SK-N-SH (cell line): ENCODE data around the gene KAT5. TPM values are rescaled to one million over a fixed set of nuclear protein-coding genes. Genes with fewer than 3 reads are reported as not detected.
"Not testable (repeated sequence)": the region's sequence is repeated elsewhere in the genome, so short reads cannot be mapped to it uniquely, and the experiment has no call there.

Source experiments
- CTCF ChIA-PET: fragments of 300-600, 350-600 bp; formaldehyde crosslinking; extraction: SDS; loops from one replicate; lab custom pipeline; 2021; lab: Yijun Ruan, JAX
- POLR2A ChIA-PET: fragments of 350-600 bp; sonication (Branson Sonifier 250); formaldehyde crosslinking; extraction: SDS; loops from one replicate; lab custom pipeline; 2020; ENCODE audit warnings: antibody characterized with exemption, inconsistent platforms; lab: Yijun Ruan, JAX
- DNase-seq: peaks from one replicate; pipeline ENCODE4 v3.0.0; 2012
- H2AFZ ChIP-seq: fragments of 200-600 bp; sonication (generic); 2 replicates; pipeline ENCODE4 v1.8.1; 2016; ENCODE audit warnings: antibody characterized with exemption, mild to moderate bottlenecking, low read depth
- H3F3A ChIP-seq: fragments of 200-600 bp; sonication (generic); replicated peaks from 2 replicates; pipeline ENCODE3; 2016; ENCODE audit warnings: antibody characterized with exemption, mild to moderate bottlenecking; ENCODE audit not compliant: insufficient read depth
- H3K27ac ChIP-seq, 2 experiments: fragments of 200-500 bp in 1 of 2; fragments of 200-600 bp in 1 of 2; sonication (Bioruptor generic) in 1 of 2; sonication (generic), shearing (Covaris generic) in 1 of 2; 2 replicates each; pipeline versions ENCODE4 v1.5.1 to v1.6.1; 2014 to 2016; ENCODE audit warnings: low read depth in 2 of 2, inconsistent platforms in 1 of 2, low read length in 1 of 2, mild to moderate bottlenecking in 1 of 2, mixed read lengths in 1 of 2
- H3K27me3 ChIP-seq: fragments of 200-600 bp; sonication (generic), shearing (Covaris generic); 2 replicates; pipeline ENCODE4 v1.6.1; 2016; ENCODE audit warnings: mixed run types; ENCODE audit not compliant: insufficient read depth
- H3K36me3 ChIP-seq, 2 experiments: fragments of 200-500 bp in 1 of 2; fragments of 200-600 bp in 1 of 2; sonication (Bioruptor generic) in 1 of 2; sonication (generic) in 1 of 2; replicated peaks in 1 of 2; 2 replicates each; pipeline versions ENCODE3 to v1.5.1; 2014 to 2016; ENCODE audit warnings: low read length in 1 of 2, mild to moderate bottlenecking in 1 of 2; ENCODE audit not compliant: insufficient read depth in 2 of 2, control insufficient read depth in 1 of 2
- H3K4me1 ChIP-seq, 2 experiments: fragments of 200-500 bp in 1 of 2; fragments of 200-600 bp in 1 of 2; sonication (Bioruptor generic) in 1 of 2; sonication (generic), shearing (Covaris generic) in 1 of 2; 2 replicates each; pipeline versions ENCODE4 v1.5.1 to v1.6.1; 2014 to 2016; ENCODE audit warnings: low read depth in 1 of 2, low read length in 1 of 2, mixed run types in 1 of 2; ENCODE audit not compliant: insufficient read depth in 2 of 2, control insufficient read depth in 1 of 2
- H3K4me2 ChIP-seq: fragments of 200-600 bp; sonication (generic), shearing (Covaris generic); 2 replicates; pipeline ENCODE4 v1.6.1; 2017; ENCODE audit warnings: mixed run types
- H3K4me3 ChIP-seq, 2 experiments: fragments of 200-500 bp in 1 of 2; fragments of 200-600 bp in 1 of 2; sonication (Bioruptor generic) in 1 of 2; sonication (generic), shearing (Covaris generic) in 1 of 2; 2 replicates each; pipeline versions ENCODE4 v1.5.1 to v1.8.1; 2014 to 2016; ENCODE audit warnings: low read depth in 2 of 2, inconsistent platforms in 1 of 2, low read length in 1 of 2, mild to moderate bottlenecking in 1 of 2, mixed read lengths in 1 of 2, moderate library complexity in 1 of 2
- H3K79me2 ChIP-seq: fragments of 200-600 bp; sonication (generic); 2 replicates; pipeline ENCODE4 v1.8.1; 2017; ENCODE audit warnings: mild to moderate bottlenecking; ENCODE audit not compliant: insufficient read depth
- H3K9ac ChIP-seq: fragments of 200-600 bp; sonication (generic); 2 replicates; pipeline ENCODE4 v1.6.1; 2017; ENCODE audit warnings: mixed run types
- H3K9me2 ChIP-seq: fragments of 200-600 bp; sonication (generic); 2 replicates; pipeline ENCODE4 v1.6.1; 2017; ENCODE audit warnings: mixed run types
- H3K9me3 ChIP-seq: fragments of 200-600 bp; sonication (generic); 2 replicates; pipeline ENCODE4 v1.6.1; 2017; ENCODE audit warnings: mixed run types, mild to moderate bottlenecking, moderate library complexity
- H4K20me1 ChIP-seq: fragments of 200-600 bp; sonication (generic); 2 replicates; pipeline ENCODE4 v1.6.1; 2017; ENCODE audit warnings: mild to moderate bottlenecking, mixed run types; ENCODE audit not compliant: insufficient read depth
- CHD2 ChIP-seq: fragments of 150-350 bp; IDR thresholded peaks from 2 replicates; pipeline ENCODE4 v1.6.1; 2018; ENCODE audit warnings: low read length; ENCODE audit not compliant: partially characterized antibody
- ELF1 ChIP-seq: IDR thresholded peaks from 2 replicates; pipeline ENCODE4 v1.4.0; 2012
- EZH2phosphoT487 ChIP-seq: fragments of 200-600 bp; sonication (generic); IDR thresholded peaks from 2 replicates; pipeline ENCODE4 v1.6.1; 2017; ENCODE audit warnings: low read depth, mixed run types, mild to moderate bottlenecking, antibody characterized with exemption, moderate library complexity, borderline replicate concordance
- FOSL2 ChIP-seq: IDR thresholded peaks from 2 replicates; pipeline ENCODE4 v1.4.0; 2012; ENCODE audit warnings: low read depth, mild to moderate bottlenecking, moderate library complexity, borderline replicate concordance
- FOXJ3 ChIP-seq: sonication (generic); formaldehyde crosslinking; IDR thresholded peaks from 2 replicates; pipeline ENCODE4 v1.5.1; 2020; ENCODE audit warnings: mild to moderate bottlenecking, missing genetic modification reagents
- FOXM1 ChIP-seq: IDR thresholded peaks from 2 replicates; pipeline ENCODE4 v1.4.0; 2012; ENCODE audit warnings: low read depth, mild to moderate bottlenecking
- GABPA ChIP-seq: IDR thresholded peaks from 2 replicates; pipeline ENCODE4 v1.4.0; 2012; ENCODE audit warnings: low read depth, mild to moderate bottlenecking
- GATA2 ChIP-seq: sonication (generic); formaldehyde crosslinking; IDR thresholded peaks from 2 replicates; pipeline ENCODE4 v1.5.0; 2020; ENCODE audit warnings: mild to moderate bottlenecking, missing genetic modification reagents
- MEF2A ChIP-seq: IDR thresholded peaks from 2 replicates; pipeline ENCODE4 v1.4.0; 2012; ENCODE audit warnings: low read depth, borderline replicate concordance
- MXI1 ChIP-seq: IDR thresholded peaks from 2 replicates; pipeline ENCODE4 v1.6.1; 2012; ENCODE audit warnings: mild to moderate bottlenecking, low read depth, low read length, improper control_type of control experiment
- POLR2AphosphoS5 ChIP-seq: IDR thresholded peaks from 2 replicates; pipeline ENCODE4 v1.6.1; 2012; ENCODE audit warnings: low read depth, low read length
- RCOR1 ChIP-seq: fragments of 150-350 bp; IDR thresholded peaks from 2 replicates; pipeline ENCODE4 v1.6.1; 2017; ENCODE audit warnings: antibody characterized with exemption, low read length
- RFX5 ChIP-seq: IDR thresholded peaks from 2 replicates; pipeline ENCODE4 v1.6.1; 2012; ENCODE audit warnings: mild to moderate bottlenecking, improper control_type of control experiment, low read length
- SMC3 ChIP-seq: IDR thresholded peaks from 2 replicates; pipeline ENCODE4 v1.6.1; 2012; ENCODE audit warnings: low read depth, low read length, improper control_type of control experiment
- WGBS: methylation state at CpG from one replicate; pipeline ENCODE4 v1.1.6; 2017; ENCODE audit warnings: low lambda C conversion rate; 5-methylcytosine and 5-hydroxymethylcytosine counted together
- polyA plus RNA-seq, 3 experiments: library from polyadenylated mRNA; depleted of rRNA; stranded (reverse); fragments of >200 nt; gene quantifications; 2 replicates each; pipeline ENCODE4 v1.2.3, GENCODE V29; 2012
- TF ChIP-seq, protein P1 (sequence below): IDR thresholded peaks from 2 replicates; pipeline ENCODE4 v1.4.0; 2012; ENCODE audit warnings: low read depth
- TF ChIP-seq, protein P2 (sequence below): fragments of 150-350 bp; IDR thresholded peaks from 2 replicates; pipeline ENCODE4 v1.6.1; 2016; ENCODE audit warnings: mild to moderate bottlenecking, low read depth, low read length
- TF ChIP-seq, protein P3 (sequence below): IDR thresholded peaks from 2 replicates; pipeline ENCODE4 v1.4.0; 2012; ENCODE audit warnings: low read depth, borderline replicate concordance
- TF ChIP-seq, protein P4 (sequence below): IDR thresholded peaks from 2 replicates; pipeline ENCODE4 v1.6.1; 2012; ENCODE audit warnings: mild to moderate bottlenecking, low read depth, low read length, moderate library complexity

The KAT5 gene
- polyA plus RNA-seq, 1 of the 3 experiments (the other 2 are of a cell fraction): 51.9 TPM

DNA sequence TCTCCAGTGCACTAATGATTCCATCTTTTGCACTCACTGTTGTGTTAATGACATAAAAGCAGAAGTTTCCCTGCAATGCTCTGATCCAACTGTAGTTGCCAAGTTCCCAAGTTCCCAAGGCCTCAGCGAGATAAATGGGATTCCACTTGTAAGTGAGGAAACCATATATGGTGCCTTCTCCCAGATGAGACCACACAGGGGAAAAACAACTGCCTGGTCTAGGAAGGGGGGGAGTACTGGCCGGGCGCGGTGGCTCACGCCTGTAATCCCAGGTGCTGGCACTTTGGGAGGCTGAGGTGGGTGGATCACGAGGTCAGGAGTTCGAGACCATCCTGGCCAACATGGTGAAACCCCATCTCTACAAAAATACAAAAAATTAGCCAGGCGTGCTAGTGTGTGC, 26.1 kb upstream of the KAT5 start:
- ChIA-PET CTCF (no interaction called here), POLR2A (no interaction called here)
- Histone ChIP-seq H3F3A (no peaks in the 10 kb centered on the region), H3K36me3 (no peaks in the 10 kb centered on the region), H3K9me2 (no peaks in the 10 kb centered on the region), H3K9ac (no peak overlapping the region), H3K27me3 (peaks cover 9% of the 10 kb centered on the region), H3K4me2 (no peak overlapping the region), H4K20me1 (no peaks in the 10 kb centered on the region), H3K79me2 (no peaks in the 10 kb centered on the region), H3K4me3 (no peak overlapping the region), H3K27ac (no peak overlapping the region), H3K9me3 (no peaks in the 10 kb centered on the region), H2AFZ (no peak overlapping the region), H3K4me1 (no peaks in the 10 kb centered on the region)
- no peak for TF ChIP-seq EZH2phosphoT487
- TF ChIP-seq, protein P1, sequence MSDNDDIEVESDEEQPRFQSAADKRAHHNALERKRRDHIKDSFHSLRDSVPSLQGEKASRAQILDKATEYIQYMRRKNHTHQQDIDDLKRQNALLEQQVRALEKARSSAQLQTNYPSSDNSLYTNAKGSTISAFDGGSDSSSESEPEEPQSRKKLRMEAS: no peak
- TF ChIP-seq, protein P2, sequence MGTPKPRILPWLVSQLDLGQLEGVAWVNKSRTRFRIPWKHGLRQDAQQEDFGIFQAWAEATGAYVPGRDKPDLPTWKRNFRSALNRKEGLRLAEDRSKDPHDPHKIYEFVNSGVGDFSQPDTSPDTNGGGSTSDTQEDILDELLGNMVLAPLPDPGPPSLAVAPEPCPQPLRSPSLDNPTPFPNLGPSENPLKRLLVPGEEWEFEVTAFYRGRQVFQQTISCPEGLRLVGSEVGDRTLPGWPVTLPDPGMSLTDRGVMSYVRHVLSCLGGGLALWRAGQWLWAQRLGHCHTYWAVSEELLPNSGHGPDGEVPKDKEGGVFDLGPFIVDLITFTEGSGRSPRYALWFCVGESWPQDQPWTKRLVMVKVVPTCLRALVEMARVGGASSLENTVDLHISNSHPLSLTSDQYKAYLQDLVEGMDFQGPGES: no peak
- no peak for TF ChIP-seq POLR2AphosphoS5
- TF ChIP-seq, protein P3, sequence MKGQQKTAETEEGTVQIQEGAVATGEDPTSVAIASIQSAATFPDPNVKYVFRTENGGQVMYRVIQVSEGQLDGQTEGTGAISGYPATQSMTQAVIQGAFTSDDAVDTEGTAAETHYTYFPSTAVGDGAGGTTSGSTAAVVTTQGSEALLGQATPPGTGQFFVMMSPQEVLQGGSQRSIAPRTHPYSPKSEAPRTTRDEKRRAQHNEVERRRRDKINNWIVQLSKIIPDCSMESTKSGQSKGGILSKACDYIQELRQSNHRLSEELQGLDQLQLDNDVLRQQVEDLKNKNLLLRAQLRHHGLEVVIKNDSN: no peak
- no peak for TF ChIP-seq SMC3
- no peak for TF ChIP-seq FOXJ3 (CRISPR knock-in tag)
- no peak for TF ChIP-seq CHD2
- TF ChIP-seq RCOR1: no peak
- no peak for TF ChIP-seq MEF2A
- TF ChIP-seq RFX5: no peak
- no peak for TF ChIP-seq FOSL2
- no peak for TF ChIP-seq GABPA
- TF ChIP-seq, protein P4, sequence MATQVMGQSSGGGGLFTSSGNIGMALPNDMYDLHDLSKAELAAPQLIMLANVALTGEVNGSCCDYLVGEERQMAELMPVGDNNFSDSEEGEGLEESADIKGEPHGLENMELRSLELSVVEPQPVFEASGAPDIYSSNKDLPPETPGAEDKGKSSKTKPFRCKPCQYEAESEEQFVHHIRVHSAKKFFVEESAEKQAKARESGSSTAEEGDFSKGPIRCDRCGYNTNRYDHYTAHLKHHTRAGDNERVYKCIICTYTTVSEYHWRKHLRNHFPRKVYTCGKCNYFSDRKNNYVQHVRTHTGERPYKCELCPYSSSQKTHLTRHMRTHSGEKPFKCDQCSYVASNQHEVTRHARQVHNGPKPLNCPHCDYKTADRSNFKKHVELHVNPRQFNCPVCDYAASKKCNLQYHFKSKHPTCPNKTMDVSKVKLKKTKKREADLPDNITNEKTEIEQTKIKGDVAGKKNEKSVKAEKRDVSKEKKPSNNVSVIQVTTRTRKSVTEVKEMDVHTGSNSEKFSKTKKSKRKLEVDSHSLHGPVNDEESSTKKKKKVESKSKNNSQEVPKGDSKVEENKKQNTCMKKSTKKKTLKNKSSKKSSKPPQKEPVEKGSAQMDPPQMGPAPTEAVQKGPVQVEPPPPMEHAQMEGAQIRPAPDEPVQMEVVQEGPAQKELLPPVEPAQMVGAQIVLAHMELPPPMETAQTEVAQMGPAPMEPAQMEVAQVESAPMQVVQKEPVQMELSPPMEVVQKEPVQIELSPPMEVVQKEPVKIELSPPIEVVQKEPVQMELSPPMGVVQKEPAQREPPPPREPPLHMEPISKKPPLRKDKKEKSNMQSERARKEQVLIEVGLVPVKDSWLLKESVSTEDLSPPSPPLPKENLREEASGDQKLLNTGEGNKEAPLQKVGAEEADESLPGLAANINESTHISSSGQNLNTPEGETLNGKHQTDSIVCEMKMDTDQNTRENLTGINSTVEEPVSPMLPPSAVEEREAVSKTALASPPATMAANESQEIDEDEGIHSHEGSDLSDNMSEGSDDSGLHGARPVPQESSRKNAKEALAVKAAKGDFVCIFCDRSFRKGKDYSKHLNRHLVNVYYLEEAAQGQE: no peak
- TF ChIP-seq GATA2 (CRISPR knock-in tag): no peak
- no peak for TF ChIP-seq ELF1
- no peak for TF ChIP-seq MXI1
- TF ChIP-seq FOXM1: no peak
- no peak for DNase-seq
- WGBS: 45% methylated on average over 8 of the region's 8 CpGs

DNA sequence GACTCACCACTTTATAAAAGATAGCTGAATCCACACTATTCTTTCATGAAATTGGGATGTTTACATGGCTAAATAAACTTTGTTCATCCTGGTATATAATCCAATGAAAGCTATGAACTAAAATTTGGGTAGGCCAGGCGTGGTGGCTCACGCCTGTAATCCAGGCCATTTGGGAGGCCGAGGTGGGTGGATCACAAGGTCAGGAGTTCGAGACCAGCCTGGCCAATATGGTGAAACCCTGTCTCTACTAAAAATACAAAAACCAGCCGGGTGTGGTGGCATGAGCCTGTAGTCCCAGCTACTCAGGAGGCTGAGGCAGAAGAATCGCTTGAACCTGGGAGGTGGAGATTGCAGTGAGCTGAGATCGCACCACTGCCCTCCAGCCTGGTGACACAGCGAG, 20.2 kb upstream of the KAT5 start:
- DNase-seq, H3K79me2 ChIP-seq, H3K9me2 ChIP-seq, H3K9me3 ChIP-seq, H2AFZ ChIP-seq, H3K27me3 ChIP-seq, H3K4me3 ChIP-seq, H3K9ac ChIP-seq, H3K27ac ChIP-seq, H3K4me1 ChIP-seq, POLR2A ChIA-PET, H3K36me3 ChIP-seq, H3F3A ChIP-seq, H3K4me2 ChIP-seq, H4K20me1 ChIP-seq: not testable (repeated sequence)
- WGBS: 78% methylated on average over 8 of the region's 8 CpGs
- CTCF ChIA-PET: interaction anchor here (0.6 to 2.8 kb wide), 4 partner anchors 10 to 331 kb away, joined by 3 to 13 read pairs (median 4); partner anchors contain the start of gene KAT5
